ENCODE measurements around the gene ABCD4.
"Not testable (repeated sequence)": the region's sequence is repeated elsewhere in the genome, so short reads cannot be mapped to it uniquely, and the experiment has no call there.

ABCD4 gene

GRCh38 chr14:74301594-74302151, 1.1 kb downstream of the ABCD4 start:
- DNase-seq, result no peak

DNA sequence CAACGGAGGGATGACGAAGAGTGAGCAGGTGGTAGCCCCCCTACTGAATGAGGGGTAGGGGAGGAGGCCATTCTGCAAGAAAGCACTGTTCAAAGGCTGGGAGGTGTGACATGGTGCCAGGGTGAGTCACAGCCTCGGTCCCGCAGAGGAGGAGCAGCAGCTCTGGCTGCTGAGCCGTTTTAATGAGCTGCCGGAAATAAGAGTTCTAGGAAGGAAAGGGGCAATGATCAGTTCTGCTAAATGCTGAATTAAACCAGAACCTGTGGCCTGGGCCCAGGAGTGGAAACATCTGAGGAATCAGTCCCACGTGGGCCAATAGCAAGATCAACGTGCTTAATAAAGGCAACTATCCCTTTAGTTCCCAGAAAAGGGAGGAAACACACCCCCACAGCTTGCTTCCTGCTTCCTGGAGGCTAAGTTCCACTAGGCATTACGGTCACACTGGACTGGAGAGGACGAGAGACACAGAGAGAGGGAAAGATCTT, 3.6 kb downstream of the ABCD4 start:
- no peak for DNase-seq

DNA sequence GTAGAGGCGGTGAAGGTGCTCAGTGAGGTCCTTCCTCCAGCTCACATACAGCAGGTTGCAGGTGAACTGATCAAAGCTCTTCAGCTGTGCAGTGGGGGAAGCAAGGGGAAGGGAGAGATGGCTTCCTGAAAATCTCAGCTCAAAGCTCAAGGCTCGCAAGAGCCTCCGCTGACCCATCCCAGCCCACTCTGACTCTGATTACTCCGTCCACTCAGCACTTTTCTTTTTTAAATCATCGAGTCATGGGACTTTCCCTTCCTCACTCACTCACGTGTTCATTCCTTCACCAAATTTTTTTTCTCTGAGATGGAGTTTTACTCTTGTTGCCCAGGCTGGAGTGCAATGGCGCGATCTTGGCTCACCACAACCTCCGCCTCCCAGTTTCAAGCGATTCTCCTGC, 4.7 kb downstream of the ABCD4 start:
- no peak for DNase-seq

- no peak for DNase-seq
These were observed 6.7 kb downstream of the ABCD4 start for GRCh38 chr14:74296037-74296467.

GRCh38 chr14:74293606-74294005, 9.1 kb downstream of the ABCD4 start:
- DNase-seq, result no peak

GRCh38 chr14:74292061-74292460, 10.7 kb downstream of the ABCD4 start:
- no peak for DNase-seq

DNA sequence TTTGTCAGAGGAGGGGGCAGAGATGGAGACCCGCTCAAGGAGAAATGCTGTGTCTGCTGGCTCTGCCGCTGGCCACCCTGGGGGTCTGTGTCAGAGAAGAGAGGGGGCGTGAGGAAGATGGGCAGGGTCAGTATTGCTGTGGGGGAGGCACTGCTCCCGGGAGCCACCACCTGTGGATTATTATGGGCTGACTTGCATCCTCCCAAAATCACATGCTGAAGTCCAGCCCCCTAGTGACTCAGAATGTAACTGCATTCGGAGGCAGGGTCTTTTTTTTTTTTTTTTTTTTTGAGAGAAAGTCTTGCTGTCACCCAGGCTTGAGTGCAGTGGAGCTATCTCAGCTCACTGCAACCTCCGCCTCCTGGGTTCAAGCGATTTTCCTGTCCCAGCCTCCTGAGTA, 12.3 kb downstream of the ABCD4 start:
- no peak for DNase-seq

DNA sequence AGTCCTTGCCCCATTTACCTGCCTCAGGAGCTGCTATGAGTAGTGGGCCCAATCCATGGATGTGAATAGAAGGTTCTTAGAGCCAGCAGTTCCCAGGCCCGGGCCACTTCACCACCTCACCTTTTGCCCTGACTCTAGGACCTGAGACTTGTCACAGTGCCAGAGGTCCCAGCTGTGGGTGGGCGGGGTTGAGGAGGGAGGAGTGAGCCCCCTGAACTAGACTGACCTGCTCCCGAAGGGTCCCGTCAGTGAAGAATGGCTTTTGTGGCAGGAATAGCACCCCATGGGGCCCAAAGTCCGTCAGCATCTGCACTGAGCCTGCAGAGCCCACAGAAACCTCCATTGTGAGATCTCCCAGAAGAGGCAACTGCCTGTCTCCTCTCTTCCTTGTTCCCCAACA, 12.9 kb downstream of the ABCD4 start:
- DNase-seq, result no peak

DNA sequence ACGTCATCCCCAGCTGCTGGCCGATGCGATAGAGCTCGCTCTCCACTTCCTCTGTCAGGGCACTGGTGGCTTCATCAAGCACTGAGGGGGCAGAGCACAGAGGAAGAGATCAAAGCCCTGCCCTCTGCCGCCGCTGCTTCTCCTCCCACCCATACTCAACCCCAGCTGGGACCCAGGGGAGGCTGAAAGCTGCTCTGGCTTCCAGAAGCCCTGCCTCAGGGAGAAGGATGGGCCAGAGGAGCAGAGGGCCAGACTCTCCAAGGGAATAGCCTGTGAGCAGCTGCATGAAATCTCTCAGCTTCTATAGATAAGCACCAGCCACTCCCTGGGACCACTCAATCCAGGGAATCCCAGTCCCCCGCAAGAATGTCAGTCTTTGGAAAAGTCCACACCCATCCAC, 16.0 kb downstream of the ABCD4 start:
- no peak for DNase-seq

DNA sequence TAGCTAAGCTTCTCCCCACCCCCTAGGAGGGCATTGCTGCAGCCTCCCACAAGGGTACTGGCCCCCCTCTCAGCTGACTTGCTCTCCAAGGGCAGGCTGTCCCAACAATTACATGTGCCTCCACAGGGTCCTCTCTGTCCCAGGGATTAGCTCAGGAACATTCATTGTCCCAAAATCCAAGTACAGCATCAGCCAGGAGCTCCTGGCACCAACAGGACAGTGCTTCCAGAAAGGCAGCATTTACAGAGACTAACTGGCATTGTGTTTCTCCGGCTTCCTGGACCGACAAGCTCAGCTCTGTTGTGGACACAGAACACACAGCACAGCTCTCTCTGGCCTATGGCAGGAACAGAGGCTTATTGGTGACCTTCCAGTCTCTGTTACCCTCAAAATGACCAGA, 21.7 kb downstream of the ABCD4 start:
- DNase-seq, result no peak

DNA sequence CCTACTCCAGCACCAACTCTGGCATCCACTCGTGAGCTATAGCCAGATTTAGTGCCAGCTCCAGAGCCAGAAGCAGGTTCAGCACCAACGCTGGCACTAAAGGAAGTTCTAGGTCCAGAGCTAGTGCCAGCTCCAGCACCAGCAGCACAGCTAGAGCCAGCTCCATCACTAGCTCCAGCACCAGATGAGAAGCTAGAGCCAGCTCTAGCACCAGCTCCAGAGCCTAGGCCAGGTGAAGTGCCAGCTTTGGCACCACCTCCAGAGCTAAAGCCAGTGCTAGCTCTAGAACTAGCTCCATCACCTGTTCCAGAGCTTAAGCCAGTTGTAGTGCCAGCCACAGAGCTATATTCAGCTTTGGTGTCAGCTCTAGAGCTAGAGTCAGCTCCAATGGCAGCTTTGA, 24.7 kb downstream of the ABCD4 start:
- DNase-seq, result no peak

DNA sequence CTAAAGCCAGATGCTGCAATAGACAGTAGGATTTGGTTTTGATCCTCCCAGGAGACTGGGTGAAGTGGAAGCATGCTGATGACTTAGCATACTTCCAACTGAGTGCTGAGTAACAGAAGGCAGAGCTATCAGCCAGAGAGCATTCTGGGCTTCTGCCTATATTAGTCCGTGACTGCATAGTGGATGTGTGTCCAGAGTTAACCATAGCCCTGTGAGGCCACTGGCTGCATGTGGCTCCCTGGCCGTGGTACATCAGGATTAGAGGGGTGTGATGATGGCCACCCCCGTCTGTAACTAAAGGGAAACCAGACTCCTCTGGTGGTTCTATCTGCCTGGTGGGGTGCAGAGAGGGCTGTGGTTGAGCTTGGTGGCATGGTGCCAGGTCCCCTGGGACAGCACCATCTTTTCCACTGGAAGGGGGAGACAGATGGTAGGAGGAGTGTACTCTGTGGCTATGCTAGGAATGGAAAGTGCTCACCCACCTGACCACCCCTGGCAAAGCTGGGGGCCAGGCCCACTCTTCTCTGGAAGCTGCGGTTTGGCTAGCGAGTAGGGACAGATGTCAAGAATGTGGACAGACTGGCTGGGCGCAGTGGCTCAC, 27.4 kb downstream of the ABCD4 start:
- no peak for DNase-seq

GRCh38 chr14:74271365-74271764, 31.4 kb downstream of the ABCD4 start:
- DNase-seq, result no peak

GRCh38 chr14:74270382-74271177, 32.2 kb downstream of the ABCD4 start:
- DNase-seq, result not testable (repeated sequence)

DNA sequence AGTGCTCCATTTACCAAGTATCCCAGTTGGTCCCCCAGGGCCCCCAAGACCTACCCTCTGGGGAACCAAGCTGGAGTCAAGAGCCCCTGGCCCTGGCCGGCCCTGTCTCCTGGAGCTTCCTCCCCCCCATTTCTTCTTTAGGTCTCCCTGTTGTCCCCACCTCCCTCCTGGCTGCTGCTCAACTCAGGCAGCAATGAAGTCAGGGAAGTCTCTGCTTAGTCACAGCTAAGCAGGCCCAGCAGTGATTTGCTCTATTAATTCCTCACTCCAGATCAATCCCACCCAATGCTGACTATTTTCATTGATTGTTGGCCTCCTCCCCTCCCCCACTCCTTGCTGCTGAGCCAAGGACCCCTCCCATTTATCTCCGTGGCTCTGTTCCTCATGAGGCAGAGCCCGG, 35.1 kb downstream of the ABCD4 start:
- no peak for DNase-seq

- DNase-seq, result no peak
These were observed 37.3 kb downstream of the ABCD4 start for GRCh38 chr14:74265301-74265965.

GRCh38 chr14:74263921-74264320, 38.8 kb downstream of the ABCD4 start:
- DNase-seq, result no peak

DNA sequence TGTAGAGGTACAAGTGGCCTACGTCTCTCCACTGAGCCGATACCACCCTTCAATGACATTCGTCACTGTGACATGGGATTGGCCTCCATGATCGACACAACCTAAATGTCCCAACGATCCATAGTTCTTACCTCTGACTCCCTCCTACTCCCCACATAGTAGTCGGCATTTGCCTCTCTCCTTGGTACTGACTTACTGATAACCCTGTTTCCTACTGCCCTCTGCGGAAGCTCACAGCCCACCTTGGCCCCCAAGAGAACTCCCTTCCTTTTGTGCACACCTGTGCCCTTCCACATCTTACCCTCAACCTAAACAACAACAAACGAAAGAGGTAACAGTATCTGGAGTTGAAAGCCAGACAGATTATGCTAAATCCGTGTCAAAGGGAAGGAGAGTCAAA, 39.6 kb downstream of the ABCD4 start:
- no peak for DNase-seq

- DNase-seq, result no peak
These were observed 40.7 kb downstream of the ABCD4 start for GRCh38 chr14:74262076-74262475.

DNA sequence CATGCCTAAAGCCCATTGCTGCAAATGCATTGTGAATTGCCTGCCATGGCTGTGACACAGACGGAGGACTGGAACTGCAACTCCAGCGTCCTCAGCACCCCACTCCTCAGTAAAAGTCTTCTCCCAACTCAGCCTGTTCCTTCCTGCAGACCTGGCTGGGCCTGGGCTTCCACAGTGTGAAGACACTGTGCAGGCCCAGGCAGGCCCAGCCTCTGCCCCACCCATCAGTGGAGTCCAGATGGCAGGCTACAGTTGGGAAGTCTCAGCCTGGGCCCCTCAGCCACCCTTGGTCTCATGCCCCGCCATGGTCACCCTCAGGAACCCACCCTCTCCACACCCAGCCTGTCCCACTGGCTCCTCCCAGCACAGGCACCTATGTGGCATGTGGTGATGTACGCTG, 41.4 kb downstream of the ABCD4 start:
- DNase-seq, result no peak

GRCh38 chr14:74260525-74261233, 42.1 kb downstream of the ABCD4 start:
- DNase-seq, result no peak

DNA sequence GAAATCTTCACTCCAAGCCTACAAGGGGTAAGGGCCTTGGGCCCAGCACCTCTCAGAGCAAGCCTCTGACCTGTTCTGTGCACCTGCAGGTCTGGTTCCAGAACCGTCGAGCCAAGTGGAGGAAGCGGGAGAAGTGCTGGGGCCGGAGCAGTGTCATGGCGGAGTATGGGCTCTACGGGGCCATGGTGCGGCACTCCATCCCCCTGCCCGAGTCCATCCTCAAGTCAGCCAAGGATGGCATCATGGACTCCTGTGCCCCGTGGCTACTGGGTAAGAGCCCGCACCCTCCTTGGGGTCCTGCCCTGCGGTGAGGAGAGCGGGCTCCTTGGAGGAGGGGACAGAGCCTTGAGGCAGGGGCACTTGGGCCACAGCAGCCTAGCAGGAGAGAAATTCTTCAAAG, 43.2 kb downstream of the ABCD4 start:
- no peak for DNase-seq

- DNase-seq, result no peak
These were observed 44.0 kb downstream of the ABCD4 start for GRCh38 chr14:74258764-74259035.
